KMS-11 (cell line): Measurements from ENCODE around the gene ITPKB.

Experiments used
- H2AFZ ChIP-seq: fragments of 200-600 bp; sonication (generic); 2 replicates; pipeline ENCODE4 v1.6.1; 2016; ENCODE audit warnings: antibody characterized with exemption, mixed run types, low read depth
- H3K27ac ChIP-seq: fragments of 200-600 bp; sonication (generic); 2 replicates; pipeline ENCODE4 v1.6.1; 2016; ENCODE audit warnings: mild to moderate bottlenecking, mixed run types
- H3K27me3 ChIP-seq: fragments of 200-600 bp; sonication (generic); 2 replicates; pipeline ENCODE4 v1.6.1; 2017; ENCODE audit warnings: mild to moderate bottlenecking, low read depth, mixed run types, moderate library complexity; ENCODE audit not compliant: insufficient read depth
- H3K36me3 ChIP-seq: fragments of 200-600 bp; sonication (generic); 2 replicates; pipeline ENCODE4 v1.6.1; 2017; ENCODE audit warnings: mild to moderate bottlenecking, mixed run types; ENCODE audit not compliant: insufficient read depth
- H3K4me1 ChIP-seq: fragments of 200-600 bp; sonication (generic); 2 replicates; pipeline ENCODE4 v1.6.1; 2016; ENCODE audit warnings: mild to moderate bottlenecking, low read depth, mixed run types; ENCODE audit not compliant: poor library complexity, severe bottlenecking
- H3K4me2 ChIP-seq: fragments of 200-600 bp; sonication (generic); 2 replicates; pipeline ENCODE4 v1.7.0; 2016; ENCODE audit warnings: mild to moderate bottlenecking, mixed run types
- H3K4me3 ChIP-seq: fragments of 200-600 bp; sonication (generic); IDR thresholded peaks from 2 replicates; pipeline ENCODE4 v1.6.1; 2017; ENCODE audit warnings: low read depth, low read length, mixed read lengths; ENCODE audit not compliant: insufficient read depth
- H3K79me2 ChIP-seq: fragments of 200-600 bp; sonication (generic); 2 replicates; pipeline ENCODE4 v1.6.1; 2016; ENCODE audit warnings: low read depth, mixed run types; ENCODE audit not compliant: insufficient read depth
- H3K9ac ChIP-seq: fragments of 200-600 bp; sonication (generic); 2 replicates; pipeline ENCODE4 v1.6.1; 2016; ENCODE audit warnings: mild to moderate bottlenecking, mixed run types
- H4K20me1 ChIP-seq: fragments of 200-600 bp; sonication (generic); 2 replicates; pipeline ENCODE4 v1.6.1; 2016; ENCODE audit warnings: mild to moderate bottlenecking, mixed run types; ENCODE audit not compliant: insufficient read depth
- CTCF ChIP-seq: fragments of 200-600 bp; sonication (generic); conservative IDR thresholded peaks from 2 replicates; pipeline ENCODE4 v1.6.1; 2017; ENCODE audit warnings: low read depth, mild to moderate bottlenecking, antibody characterized with exemption, low read length, moderate library complexity, mixed read lengths

Gene ITPKB

GRCh38 chr1:226754097-226754496 is 15.0 kb upstream of the ITPKB start:
- H3K27ac ChIP-seq: no peak overlapping the region
- no peaks in the 10 kb centered on the region for H4K20me1 ChIP-seq
- no peak overlapping the region for H3K9ac ChIP-seq
- no peaks in the 10 kb centered on the region for H3K36me3 ChIP-seq
- no peak overlapping the region for H2AFZ ChIP-seq
- no peaks in the 10 kb centered on the region for H3K79me2 ChIP-seq
- no peaks in the 10 kb centered on the region for H3K4me1 ChIP-seq
- no peak overlapping the region for H3K4me2 ChIP-seq
- H3K27me3 ChIP-seq: no peaks in the 10 kb centered on the region
- no peak overlapping the region for H3K4me3 ChIP-seq
- no peak for TF ChIP-seq CTCF

GRCh38 chr1:226751703-226752102 is 12.6 kb upstream of the ITPKB start:
- Histone ChIP-seq H3K27me3 (no peaks in the 10 kb centered on the region), H3K9ac (no peak overlapping the region), H3K4me2 (no peak overlapping the region), H4K20me1 (no peaks in the 10 kb centered on the region), H3K4me3 (no peak overlapping the region), H2AFZ (no peak overlapping the region), H3K79me2 (no peaks in the 10 kb centered on the region), H3K4me1 (no peaks in the 10 kb centered on the region), H3K27ac (no peak overlapping the region), H3K36me3 (no peaks in the 10 kb centered on the region)
- no peak for TF ChIP-seq CTCF

GRCh38 chr1:226751214-226751613 is 12.1 kb upstream of the ITPKB start:
- H2AFZ ChIP-seq: no peak overlapping the region
- H3K27ac ChIP-seq: no peak overlapping the region

GRCh38 chr1:226749467-226749866 is 10.4 kb upstream of the ITPKB start:
- Histone ChIP-seq H3K27ac (no peak overlapping the region), H3K4me1 (no peaks in the 10 kb centered on the region), H3K4me3 (no peak overlapping the region), H2AFZ (no peak overlapping the region), H3K27me3 (no peaks in the 10 kb centered on the region), H3K79me2 (no peaks in the 10 kb centered on the region), H3K36me3 (no peaks in the 10 kb centered on the region), H3K4me2 (no peak overlapping the region), H4K20me1 (no peaks in the 10 kb centered on the region), H3K9ac (no peak overlapping the region)
- no peak for TF ChIP-seq CTCF

More at GRCh38 chr1:226751214-226751613, 12.1 kb upstream of the ITPKB start:
- H3K4me1 ChIP-seq: no peaks in the 10 kb centered on the region
- H4K20me1 ChIP-seq: no peaks in the 10 kb centered on the region
- H3K36me3 ChIP-seq: no peaks in the 10 kb centered on the region
- H3K27me3 ChIP-seq: no peaks in the 10 kb centered on the region
- no peak overlapping the region for H3K4me2 ChIP-seq
- no peak for TF ChIP-seq CTCF
- no peaks in the 10 kb centered on the region for H3K79me2 ChIP-seq
- no peak overlapping the region for H3K9ac ChIP-seq
- H3K4me3 ChIP-seq: no peak overlapping the region
